Measurements from ENCODE around the gene ARG2. TPM values are rescaled to one million over a fixed set of nuclear protein-coding genes. Genes with fewer than 3 reads are reported as not detected.

Gene ARG2
- total and polyA plus RNA-seq, 9 of the 15 experiments (the other 6 are each of a cell fraction or from before 2014, with no cell fraction given), result 6.2 to 75.0 (median 17.8) TPM

- TF ChIP-seq REST (IDR thresholded peaks at IDR 0.05; ENCODE audit: borderline replicate concordance) (peak; percentile 82; the same call in 1 of the 2 replicates), REST (CRISPR knock-in tag; IDR thresholded peaks at IDR 0.05; ENCODE audit: low read depth) (no peak), MTA2 (IDR thresholded peaks at IDR 0.05; ENCODE audit: low read depth) (no peak), MECOM (CRISPR knock-in tag; IDR thresholded peaks at IDR 0.05) (no peak), ARID2 (IDR thresholded peaks at IDR 0.05) (peak; percentile 70; the same call in 1 of the 2 replicates), BMI1 (IDR thresholded peaks at IDR 0.05; ENCODE audit: low read length) (peak; percentile 50; the same call in 1 of the 2 replicates), RFX1 (IDR thresholded peaks at IDR 0.05) (peak; percentile 94), ESRRB (CRISPR knock-in tag; IDR thresholded peaks at IDR 0.05; ENCODE audit: borderline replicate concordance) (no peak), ZNF384 (IDR thresholded peaks at IDR 0.05; ENCODE audit: low read depth, low read length) (no peak)
Observed at GRCh38 chr14:67618617-67619063, 1.1 kb upstream of the ARG2 start (continued).
